ENCODE measurements around the gene DHX30.

DNA sequence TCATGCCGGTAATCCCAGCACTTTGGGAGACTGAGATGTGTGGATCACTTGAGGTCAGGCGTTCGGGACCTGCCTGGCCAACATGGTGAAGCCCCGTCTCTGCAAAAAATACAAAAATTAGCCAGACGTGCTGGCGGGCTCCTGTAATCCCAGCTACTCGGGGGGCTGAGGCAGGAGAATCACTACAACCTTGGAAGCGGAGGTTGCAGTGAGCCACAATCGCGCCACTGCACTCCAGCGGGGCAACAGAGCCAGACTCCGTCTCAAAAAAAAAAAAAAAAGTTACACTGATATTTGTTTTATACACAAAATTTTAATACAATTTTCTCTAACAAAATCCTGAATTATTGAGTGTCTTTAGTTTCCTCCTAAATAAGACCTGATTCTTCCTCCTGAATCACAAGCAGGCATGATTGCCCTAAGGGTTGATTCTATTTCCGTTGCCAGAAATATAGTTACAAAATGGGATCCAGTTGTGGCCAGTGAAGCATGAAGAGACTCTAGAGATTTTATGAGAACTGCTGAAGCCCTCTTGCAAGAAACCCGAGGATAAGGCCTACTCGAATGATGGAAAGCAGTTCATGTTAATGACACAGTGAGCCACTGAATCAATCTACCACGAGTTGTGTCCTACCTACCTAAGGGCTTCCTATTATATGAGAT is 11.6 kb upstream of the DHX30 start:
- TF ChIP-seq, protein P1, sequence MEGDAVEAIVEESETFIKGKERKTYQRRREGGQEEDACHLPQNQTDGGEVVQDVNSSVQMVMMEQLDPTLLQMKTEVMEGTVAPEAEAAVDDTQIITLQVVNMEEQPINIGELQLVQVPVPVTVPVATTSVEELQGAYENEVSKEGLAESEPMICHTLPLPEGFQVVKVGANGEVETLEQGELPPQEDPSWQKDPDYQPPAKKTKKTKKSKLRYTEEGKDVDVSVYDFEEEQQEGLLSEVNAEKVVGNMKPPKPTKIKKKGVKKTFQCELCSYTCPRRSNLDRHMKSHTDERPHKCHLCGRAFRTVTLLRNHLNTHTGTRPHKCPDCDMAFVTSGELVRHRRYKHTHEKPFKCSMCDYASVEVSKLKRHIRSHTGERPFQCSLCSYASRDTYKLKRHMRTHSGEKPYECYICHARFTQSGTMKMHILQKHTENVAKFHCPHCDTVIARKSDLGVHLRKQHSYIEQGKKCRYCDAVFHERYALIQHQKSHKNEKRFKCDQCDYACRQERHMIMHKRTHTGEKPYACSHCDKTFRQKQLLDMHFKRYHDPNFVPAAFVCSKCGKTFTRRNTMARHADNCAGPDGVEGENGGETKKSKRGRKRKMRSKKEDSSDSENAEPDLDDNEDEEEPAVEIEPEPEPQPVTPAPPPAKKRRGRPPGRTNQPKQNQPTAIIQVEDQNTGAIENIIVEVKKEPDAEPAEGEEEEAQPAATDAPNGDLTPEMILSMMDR (IDR thresholded peaks at IDR 0.05) = no peak
- TF ChIP-seq SIN3A (IDR thresholded peaks at IDR 0.05; ENCODE audit: borderline replicate concordance, low read depth, low read length) = no peak
- TF ChIP-seq TEAD4 (IDR thresholded peaks at IDR 0.05; ENCODE audit: borderline replicate concordance, insufficient read depth) = no peak
- no peak for TF ChIP-seq REST (IDR thresholded peaks at IDR 0.05; ENCODE audit: low read depth, low read length)
- no peak for TF ChIP-seq POLR2AphosphoS5 (IDR thresholded peaks at IDR 0.05; ENCODE audit: low read depth, low read length)
- TF ChIP-seq JUND (IDR thresholded peaks at IDR 0.05) = no peak
- no peak for TF ChIP-seq MAX (IDR thresholded peaks at IDR 0.05; ENCODE audit: low read depth)
- TF ChIP-seq, protein P2, sequence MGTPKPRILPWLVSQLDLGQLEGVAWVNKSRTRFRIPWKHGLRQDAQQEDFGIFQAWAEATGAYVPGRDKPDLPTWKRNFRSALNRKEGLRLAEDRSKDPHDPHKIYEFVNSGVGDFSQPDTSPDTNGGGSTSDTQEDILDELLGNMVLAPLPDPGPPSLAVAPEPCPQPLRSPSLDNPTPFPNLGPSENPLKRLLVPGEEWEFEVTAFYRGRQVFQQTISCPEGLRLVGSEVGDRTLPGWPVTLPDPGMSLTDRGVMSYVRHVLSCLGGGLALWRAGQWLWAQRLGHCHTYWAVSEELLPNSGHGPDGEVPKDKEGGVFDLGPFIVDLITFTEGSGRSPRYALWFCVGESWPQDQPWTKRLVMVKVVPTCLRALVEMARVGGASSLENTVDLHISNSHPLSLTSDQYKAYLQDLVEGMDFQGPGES (IDR thresholded peaks at IDR 0.05; ENCODE audit: low read depth, low read length) = no peak
- no peak for TF ChIP-seq EP300 (IDR thresholded peaks at IDR 0.05; ENCODE audit: borderline replicate concordance in 1 of 2, low read depth in 1 of 2, low read length in 1 of 2)
